HG02623 (cell line): Measurements from ENCODE around the gene EXOC4.

Source experiments
- ATAC-seq: cut with Tn5 transposase; IDR thresholded peaks from one replicate; pipeline ENCODE4 v1.9.1; 2021; ENCODE audit warnings: moderate library complexity; ENCODE audit not compliant: unreplicated experiment

Gene EXOC4

DNA sequence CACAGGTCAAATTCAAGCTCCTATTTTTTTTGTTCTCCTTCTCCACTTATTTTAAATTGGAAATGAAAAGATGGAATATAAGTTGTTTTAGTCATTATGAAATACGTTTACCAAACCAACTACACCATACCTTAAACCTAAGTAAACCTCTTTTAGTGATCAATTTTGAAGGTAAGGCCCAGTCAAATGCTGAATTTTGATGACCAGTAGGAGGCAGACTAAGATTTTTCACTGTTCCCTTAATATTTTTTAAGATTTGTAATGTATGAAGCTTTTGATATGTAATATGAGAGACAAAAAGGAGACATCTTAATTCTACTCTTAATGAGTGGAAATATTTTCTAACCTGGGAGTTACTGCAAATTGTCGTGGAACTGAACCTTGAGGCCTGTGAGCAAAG is 311.6 kb downstream of the EXOC4 start:
- no peak for ATAC-seq

DNA sequence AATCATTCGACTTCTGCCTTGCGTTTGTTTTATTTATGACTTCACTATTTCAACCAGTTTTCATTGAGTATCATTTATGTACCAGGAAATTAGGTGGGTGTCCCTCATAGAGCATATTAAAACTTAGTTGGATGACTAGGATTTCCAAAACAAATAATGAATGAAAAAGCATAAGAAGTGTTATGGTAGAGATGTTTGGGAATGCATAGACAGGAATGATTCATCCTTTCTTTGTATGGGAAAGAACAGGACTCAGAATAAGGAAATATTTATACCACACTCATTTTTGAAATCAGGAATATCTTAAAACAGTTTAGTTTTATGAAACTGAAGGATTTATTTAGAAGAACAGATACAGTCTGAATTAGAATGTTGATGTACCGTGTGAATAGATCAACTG is 315.7 kb downstream of the EXOC4 start:
- ATAC-seq, result no peak

DNA sequence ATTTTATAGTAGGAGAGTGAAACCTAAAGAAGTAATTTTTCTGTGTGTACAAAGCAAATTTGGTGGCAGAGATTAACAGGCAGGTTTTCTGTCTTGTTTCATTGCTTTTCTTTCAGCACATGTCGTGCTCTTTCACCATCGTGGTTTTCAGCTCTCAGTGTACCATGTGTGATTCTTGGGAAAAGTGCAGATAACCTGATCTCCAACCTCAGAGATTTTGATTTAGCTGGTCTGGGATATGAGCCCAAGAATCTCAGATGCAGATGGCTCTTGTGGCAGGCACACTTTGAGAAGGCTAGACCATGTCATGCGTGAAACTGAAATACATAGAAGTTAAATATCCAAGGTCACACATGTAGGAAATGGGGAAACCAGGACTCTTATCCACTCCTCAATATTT is 317.4 kb downstream of the EXOC4 start:
- ATAC-seq, result no peak

DNA sequence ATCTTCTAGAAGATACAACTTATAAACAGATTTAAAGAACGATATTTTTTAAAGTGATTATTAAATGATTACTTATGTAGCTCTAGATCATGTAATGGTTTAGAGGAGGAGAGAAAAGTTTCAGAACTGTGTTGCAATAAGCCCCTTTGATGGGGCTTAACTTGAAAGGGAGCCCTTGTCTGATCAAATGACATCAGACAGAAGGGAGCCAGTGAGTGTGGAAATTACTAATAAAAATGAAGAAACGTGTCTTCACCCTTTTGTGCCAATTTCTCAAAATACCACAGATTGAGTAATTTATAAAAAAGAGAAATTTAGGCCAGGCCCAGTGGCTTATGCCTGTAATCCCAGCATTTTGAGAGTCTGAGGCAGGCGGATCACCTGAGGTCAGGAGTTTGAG is 318.2 kb downstream of the EXOC4 start:
- no peak for ATAC-seq

DNA sequence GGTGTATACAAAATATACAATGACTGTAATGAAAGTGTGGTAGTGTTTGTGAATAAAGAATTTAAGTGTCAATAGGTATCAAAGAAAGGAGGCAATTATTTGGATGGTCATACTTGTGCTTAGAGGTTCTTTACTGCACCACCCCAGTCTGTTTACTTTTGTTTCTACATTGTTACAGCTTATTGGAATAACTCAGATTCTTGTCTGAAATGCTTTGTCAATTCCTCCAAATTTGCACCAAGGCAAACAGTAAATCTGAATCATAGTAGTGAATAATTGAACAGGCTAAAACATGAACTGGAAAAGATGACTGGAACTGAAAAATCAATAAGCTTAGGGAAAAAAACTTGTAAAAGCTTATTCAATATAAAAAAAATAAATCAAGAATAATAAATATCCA is 319.2 kb downstream of the EXOC4 start:
- no peak for ATAC-seq

DNA sequence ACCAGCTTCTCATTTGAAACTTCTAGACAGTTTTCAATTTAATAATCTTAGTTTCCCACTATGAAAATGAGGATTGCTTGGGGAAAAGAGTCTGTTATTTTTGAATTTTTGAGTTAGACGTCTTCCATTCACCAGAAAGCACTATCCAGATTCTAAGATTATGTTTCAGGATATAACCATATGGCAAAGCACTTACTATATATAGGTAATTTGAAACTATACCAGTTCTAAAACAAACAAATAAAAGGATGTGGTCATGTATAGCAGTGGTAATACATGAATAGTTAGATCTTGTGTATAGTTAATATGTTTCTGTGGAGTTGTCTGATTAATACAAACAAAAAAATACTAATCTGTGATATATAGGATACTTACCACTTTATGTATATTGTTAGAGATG is 320.0 kb downstream of the EXOC4 start:
- no peak for ATAC-seq

DNA sequence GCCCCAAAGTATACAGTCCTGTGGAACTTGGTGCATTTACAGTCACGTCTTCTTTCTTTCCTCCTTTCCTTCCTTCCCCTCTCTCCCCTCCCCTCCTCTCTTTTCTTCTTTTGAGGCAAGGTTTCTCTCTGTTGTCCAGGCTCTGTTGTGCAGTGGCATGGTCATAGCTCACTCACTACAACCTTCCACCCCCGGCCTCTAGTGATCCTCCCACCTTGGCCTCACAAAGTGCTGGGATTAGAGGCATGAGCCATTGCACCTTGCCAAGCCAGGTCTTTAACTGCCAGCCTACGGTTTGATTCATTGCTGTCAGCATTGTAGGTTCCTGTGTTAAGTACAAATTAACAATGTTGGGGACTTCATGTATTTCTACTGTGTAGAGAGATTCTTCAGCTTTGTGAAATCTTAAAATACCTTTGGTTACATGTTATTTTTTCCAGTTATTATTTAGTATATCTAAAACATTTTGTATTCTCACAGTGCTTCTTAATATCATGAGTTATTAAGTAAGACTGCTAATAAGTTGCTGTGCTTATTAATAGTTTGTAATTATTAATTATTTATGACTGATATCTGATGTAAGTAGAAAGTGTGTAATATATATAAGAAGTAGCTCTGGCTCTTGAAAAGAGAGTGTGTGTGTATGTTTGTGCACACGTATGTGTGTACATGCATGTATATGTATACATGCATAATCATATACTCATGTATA is 320.8 kb downstream of the EXOC4 start:
- no peak for ATAC-seq

DNA sequence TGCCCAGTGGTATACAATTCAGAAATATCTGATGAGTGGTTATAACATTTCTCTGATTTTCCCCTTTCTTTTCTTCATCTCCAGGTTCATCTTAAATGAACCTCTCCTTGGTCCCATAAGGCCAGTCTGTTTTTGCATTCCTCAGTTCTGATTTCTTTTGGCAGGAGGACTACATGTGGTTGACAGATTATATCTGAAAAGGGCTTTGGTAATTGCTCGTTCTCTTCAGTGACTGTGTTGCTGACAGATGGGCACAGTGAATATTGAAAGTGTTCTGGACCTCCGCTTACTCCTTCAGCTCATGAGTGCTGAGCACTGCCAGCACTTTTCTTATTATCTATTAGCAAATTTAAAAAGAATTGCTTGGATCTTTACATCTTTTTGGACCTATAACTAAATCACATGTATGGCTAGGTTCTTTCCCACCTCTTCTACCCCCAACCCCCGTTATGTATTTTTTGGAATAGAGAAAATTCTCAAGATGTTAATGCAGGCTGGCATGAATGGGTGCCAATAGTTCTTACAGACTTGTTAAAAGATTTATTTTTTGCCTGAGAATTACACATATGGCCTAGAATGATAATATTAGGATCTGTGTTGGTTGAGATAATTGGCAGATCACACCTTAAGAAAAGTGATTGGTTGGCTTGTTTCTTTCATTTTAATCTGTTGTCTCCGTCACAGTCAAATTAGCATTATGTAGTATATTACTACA is 323.0 kb downstream of the EXOC4 start:
- no peak for ATAC-seq

DNA sequence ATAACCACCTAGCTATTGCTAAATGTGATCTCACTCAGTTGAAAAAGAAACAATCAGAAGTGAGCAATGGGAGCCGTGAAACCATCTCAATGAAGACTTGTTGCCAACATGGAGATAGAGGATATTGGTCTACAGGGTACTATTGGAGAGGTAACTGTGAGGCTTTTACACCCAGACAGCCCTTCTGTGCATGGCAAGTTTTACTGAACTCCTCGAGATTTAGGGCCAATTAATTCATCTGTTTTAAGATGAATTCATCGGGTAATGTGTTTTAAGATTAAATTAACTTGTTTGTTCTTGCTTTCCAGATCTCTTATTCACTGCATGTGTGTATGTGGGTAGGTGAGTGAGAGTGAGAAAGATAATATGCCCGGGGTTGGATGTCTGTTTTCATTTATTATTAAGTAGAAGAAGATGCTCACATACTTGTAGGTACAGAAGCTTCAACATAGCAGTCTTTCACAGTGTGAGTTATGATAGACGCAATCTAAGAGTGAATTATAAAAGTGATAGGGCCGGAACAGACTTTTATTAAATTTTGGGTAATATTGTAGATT is 323.8 kb downstream of the EXOC4 start:
- no peak for ATAC-seq

DNA sequence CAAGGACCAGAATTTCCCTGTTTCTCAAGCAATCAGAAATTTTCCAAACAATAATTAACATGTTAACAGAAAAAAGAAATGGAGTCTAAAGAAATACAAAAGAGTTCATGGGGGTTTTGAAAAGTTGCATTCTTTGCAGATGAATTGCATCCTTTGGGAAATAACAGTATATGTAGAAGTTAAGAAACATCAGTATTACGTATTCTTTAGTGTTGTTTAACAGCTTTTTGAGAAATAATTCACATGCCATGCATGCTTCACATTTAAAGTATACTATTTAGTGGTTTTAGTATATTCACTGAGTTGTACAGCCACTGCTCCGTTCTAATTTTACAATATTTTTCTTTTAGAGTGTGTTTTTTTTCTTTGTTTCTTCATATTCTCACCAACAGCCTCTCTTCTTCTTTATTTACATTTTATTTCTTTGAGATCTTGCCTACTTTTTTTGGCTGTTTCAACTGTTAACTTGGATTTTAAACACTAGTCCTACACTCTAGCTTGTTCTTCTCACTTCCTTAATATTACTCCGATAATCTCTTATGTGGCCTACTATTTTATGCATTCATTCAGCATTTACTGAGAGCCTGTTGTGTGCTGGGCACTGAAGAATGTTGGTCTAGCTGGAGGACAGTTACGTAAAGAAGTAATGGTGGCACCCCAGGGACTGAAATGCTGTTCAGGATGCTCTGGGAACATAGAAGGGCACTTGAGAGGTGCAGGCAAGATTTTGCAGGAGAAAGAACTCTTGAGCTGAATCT is 330.1 kb downstream of the EXOC4 start:
- ATAC-seq, result no peak

DNA sequence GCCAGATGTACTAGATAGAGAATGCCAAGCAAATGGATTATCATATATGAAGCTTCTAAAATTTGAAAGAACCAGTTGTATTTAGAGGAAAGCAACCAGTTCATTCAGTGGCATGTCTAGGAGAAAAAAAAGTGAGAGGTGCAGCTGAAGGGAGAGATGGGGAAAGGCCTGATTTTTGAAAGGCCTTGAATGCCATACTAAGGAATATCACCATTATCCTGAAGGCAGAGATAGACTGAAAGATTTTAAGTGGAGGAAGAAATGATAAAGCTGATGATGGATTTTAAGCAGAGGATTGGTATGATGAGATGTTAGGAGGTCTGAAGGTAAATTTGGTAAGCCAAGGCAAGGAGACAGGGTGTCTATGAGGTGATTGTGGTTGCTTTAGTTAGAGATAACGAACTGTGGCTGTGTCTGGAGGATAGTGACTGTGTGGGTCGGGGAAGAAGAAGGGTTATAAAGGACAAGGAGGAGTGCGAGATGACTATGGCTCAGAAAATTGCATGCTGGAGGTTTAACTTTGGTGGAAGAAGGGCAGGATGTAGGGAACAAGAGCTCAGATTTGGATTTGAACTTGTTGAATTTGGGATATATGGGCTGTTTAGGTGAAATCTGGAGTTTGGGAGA is 330.8 kb downstream of the EXOC4 start:
- ATAC-seq, result no peak

DNA sequence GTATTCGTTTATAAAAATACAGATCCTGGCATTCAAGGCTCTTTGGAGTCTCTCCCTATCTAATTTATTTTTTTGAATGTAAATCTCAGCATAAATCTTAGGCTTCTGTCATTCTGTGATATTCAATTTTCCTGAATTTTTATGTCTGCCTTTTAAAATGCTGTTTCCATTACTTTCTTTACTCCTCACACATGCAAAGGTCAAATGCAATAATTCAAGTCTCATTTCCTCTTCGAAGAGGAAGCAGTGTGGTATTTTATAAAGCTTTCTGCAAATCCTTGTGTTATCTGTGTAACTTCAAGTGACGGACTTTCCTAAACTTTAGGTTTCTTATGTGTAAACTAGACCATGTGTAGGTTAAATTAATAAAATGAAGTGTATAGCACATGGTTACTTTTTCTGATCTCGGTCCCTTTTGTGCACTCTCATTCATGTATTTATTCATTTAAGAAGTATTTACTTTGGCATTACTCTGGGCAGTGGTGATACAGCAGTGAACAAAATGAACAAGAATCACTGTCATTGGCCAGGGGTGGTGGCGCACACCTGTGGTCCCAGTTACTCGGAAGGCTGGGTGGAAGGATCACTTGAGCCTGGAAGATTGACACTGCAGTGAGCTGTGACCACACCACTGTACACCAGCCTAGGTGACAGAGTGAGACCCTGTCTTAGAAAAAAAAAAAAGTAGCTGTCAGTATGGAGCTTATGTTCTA is 332.2 kb downstream of the EXOC4 start:
- no peak for ATAC-seq

DNA sequence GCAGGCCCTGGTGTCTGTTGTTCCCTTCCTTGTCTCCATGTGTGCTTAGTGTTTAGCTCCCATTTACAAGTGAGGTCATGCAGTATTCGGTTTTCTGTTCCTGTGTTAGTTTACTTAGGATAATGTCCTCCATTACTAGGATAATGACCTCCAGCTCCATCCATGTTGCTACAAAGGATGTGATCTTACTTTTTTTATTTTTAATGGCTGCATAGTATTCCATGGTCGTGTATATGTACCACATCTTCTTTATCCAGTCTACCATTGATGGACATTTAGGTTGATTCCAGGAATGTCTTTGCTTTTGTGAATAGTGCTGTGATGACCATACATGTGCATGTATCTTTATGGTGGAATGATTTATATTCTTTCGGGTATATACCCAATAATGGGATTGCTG is 333.4 kb downstream of the EXOC4 start:
- ATAC-seq, result no peak

DNA sequence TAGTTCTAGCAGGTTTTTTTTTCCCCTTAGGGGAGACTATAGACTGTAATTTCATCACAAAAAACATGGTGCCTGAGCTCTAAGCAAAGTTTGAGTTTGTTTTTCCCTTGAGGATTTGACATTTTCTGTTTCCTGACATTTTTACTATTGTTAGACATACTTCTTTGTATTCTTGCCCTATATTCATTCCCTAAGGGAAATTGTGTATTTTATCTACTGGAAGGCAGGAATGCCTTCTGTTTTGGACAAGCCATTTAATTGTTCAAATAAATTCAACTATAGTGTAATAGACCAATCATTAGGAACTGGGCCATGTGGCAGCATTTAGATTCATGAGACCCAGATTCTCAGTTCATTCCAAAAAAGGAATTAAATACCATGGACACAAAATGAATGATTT is 335.0 kb downstream of the EXOC4 start:
- ATAC-seq, result no peak

DNA sequence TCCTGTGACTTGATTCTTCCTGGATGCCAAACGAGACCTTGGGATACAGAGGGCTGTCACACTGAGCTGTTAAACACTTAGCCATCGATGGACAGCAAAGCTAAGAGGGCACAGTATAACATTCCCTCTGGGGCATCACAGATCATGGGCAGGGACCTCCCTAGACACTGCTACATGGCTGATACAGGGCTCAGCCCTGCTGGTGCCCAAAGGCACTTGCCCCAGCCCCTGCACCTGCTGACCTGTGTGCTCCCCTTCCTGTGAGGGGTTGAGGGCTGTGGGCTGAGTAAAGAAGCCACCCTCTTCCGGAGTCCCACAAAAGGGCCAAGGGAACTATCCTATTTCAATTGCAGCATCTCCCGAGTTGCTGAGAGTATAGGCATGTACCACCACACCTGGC is 337.9 kb downstream of the EXOC4 start:
- ATAC-seq, result no peak

DNA sequence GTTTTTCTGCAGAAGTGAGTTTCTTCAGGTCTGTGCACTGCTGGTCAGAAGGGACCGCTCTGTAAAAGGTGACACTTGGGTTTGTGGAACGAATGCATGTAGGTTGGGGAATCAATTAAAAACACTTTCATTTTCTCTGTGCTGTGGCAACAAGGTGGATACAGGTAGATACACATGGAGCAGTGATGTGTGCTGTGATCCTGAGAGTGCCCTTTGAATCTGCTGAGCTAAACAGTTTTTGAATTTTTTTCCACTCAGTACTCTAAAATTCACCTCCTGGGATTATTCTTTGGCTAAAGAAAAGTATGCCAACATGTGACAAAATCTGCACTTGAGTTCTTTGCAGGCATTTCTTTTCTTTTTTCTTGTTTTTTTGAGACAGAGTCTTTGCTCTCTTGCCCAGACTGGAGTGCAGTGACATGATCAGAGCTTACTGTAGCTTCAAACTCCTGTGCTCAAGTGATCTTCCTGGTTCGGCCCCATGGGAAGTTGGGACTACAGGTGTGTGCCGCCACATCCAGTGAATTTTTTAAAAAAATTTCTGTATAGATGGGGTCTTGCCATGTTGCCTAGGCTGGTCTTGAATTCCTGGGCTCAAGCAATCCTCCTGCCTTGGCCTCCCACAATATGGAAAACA is 338.9 kb downstream of the EXOC4 start:
- no peak for ATAC-seq

DNA sequence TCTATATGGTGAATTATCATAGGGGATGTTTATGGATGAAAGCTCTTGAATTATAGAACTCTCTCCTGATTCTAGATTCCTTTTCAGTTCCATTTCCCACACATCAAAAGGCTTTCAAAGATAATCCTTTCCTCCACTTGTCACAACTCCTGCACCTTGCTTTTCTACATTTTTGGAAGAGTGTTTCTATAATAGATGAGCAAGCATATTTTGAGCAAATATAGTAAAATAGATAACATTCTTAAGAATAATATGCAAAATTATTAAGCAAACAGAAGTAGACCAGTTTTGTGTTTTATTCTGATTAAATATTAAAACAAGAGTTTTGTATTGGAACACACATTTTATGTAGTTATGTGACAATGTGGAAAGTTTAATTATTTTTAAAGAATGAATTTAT is 340.7 kb downstream of the EXOC4 start:
- no peak for ATAC-seq

DNA sequence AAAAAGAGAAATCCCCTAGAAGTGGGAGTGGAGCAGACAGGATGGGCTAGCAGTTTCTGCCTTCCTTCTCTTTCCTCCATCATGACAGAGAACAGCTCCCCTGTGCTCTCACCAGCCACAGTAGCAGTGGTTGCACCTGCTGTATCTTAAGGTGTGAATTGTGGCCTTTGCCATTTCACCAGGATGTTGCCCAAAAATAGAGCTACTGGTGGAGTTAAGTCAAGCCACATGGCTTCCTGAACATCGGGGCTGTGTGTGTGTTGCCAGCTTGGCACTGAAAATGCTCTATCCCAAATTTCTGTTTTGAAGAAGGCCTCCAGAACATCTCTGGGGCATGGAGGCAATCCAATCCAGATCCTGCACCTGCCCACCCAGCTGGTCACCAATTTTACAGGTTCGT is 348.7 kb downstream of the EXOC4 start:
- no peak for ATAC-seq

DNA sequence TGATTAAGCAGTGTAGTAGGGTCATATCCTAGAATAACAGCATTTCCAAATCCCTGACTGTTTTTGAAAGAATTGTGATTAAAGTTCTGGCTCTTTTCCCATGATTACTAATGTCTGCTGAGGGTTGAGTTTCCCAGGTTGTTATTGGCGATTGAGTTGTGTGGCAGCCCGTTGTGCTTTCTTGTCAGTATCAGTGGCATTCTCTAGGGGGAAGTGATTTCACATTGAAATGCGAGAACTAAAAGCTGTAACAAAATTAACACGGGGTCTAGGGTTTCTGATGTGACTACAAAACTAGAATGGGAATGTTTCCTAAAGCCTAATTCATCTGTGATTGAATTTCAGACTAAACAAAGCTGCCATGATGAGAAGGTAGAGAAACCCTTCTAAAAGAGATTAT is 349.4 kb downstream of the EXOC4 start:
- ATAC-seq, result no peak

DNA sequence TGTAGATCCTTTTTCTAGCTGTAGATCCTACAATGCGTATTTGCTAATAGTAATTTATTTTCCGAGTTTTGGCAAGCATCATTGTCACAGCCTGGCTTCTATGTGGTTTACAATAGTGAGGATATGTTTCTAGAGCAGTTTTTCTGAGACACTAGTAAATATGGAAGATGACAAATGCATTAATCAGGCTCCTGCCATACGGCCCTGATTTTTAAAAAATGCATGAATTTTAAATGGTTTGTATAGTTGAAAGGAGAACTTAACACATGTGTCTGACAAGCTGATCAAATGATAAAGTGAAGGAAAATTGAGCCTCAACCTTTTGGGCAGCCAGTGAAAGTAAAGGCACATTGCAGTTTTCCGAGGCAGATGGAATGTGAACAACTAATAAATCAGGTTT is 354.1 kb downstream of the EXOC4 start:
- no peak for ATAC-seq
